K562 (cell line): ENCODE measurements around the gene GABPB1. TPM values are rescaled to one million over a fixed set of nuclear protein-coding genes. Genes with fewer than 3 reads are reported as not detected.

ENCODE experiments used
- ESRRA ChIP-seq: fragments of 450-650 bp; IDR thresholded peaks from 2 replicates; pipeline ENCODE4 v1.6.1; 2014; ENCODE audit warnings: low read depth, mild to moderate bottlenecking, moderate library complexity, borderline replicate concordance
- HDAC8 ChIP-seq: fragments of 450-650 bp; IDR thresholded peaks from 2 replicates; pipeline ENCODE4 v1.6.1; 2016; ENCODE audit warnings: mild to moderate bottlenecking, missing genetic modification characterization, moderate library complexity, missing compliant biosample characterization
- HNRNPUL1 ChIP-seq: fragments of 200-400 bp; formaldehyde crosslinking; IDR thresholded peaks from 2 replicates; pipeline ENCODE4 v1.6.1; 2017; ENCODE audit warnings: low read length
- HOXB6 ChIP-seq: fragments of 250-450 bp; sonication (Bioruptor Pico); IDR thresholded peaks from 2 replicates; pipeline ENCODE4 v1.5.1; 2022; ENCODE audit warnings: mild to moderate bottlenecking, borderline replicate concordance
- MIER1 ChIP-seq: fragments of 450-650 bp; IDR thresholded peaks from 2 replicates; pipeline ENCODE4 v1.6.1; 2016; ENCODE audit warnings: antibody characterized with exemption, mild to moderate bottlenecking, low read depth
- NCOR1 ChIP-seq: fragments of 450-650 bp; IDR thresholded peaks from 2 replicates; pipeline ENCODE4 v1.6.1; 2016; ENCODE audit warnings: mild to moderate bottlenecking, moderate library complexity
- PHF20 ChIP-seq: fragments of 450-650 bp; IDR thresholded peaks from 2 replicates; pipeline ENCODE4 v1.6.1; 2018; ENCODE audit not compliant: partially characterized antibody
- POLR2G ChIP-seq: fragments of 200-400 bp; formaldehyde crosslinking; IDR thresholded peaks from 2 replicates; pipeline ENCODE4 v1.6.1; 2017; ENCODE audit warnings: low read depth, mild to moderate bottlenecking, antibody characterized with exemption, low read length, moderate library complexity
- PRMT5 ChIP-seq: sonication (generic); formaldehyde crosslinking; IDR thresholded peaks from 2 replicates; pipeline ENCODE4 v1.5.0; 2020; ENCODE audit warnings: missing genetic modification reagents
- RBM34 ChIP-seq: fragments of 200-400 bp; formaldehyde crosslinking; IDR thresholded peaks from 2 replicates; pipeline ENCODE4 v1.6.1; 2018; ENCODE audit warnings: low read length, borderline replicate concordance; ENCODE audit not compliant: insufficient read depth
- RHOXF2B ChIP-seq: fragments of 250-450 bp; sonication (Bioruptor Pico); conservative IDR thresholded peaks from 2 replicates; pipeline ENCODE4 v1.5.1; 2021
- RUNX1 ChIP-seq: sonication (generic); IDR thresholded peaks from 2 replicates; pipeline ENCODE4 v1.6.1; 2016; ENCODE audit warnings: antibody characterized with exemption, low read depth
- ZNF274 ChIP-seq: IDR thresholded peaks from 2 replicates; pipeline ENCODE4 v1.6.1; 2011; ENCODE audit warnings: low read depth, mild to moderate bottlenecking, low read length, moderate library complexity, borderline replicate concordance
- ZNF398 ChIP-seq: fragments of 250-450 bp; sonication (Bioruptor Pico); IDR thresholded peaks from 2 replicates; pipeline ENCODE4 v1.8.0; 2021; ENCODE audit warnings: moderate library complexity, mild to moderate bottlenecking, inconsistent platforms
- ZNF699 ChIP-seq: fragments of 250-450 bp; sonication (Bioruptor Pico); IDR thresholded peaks from 2 replicates; pipeline ENCODE4 v1.8.0; 2021; ENCODE audit warnings: mild to moderate bottlenecking, moderate library complexity; ENCODE audit not compliant: insufficient replicate concordance
- polyA plus RNA-seq, 8 experiments: library from polyadenylated mRNA; depleted of rRNA in 4 of 8; stranded (reverse) in 5 of 8; unstranded in 3 of 8; fragments of >200 nt; fragmentation: Nextera tagmentation in 2 of 8; fragmentation: Illumina TruSeq in 1 of 8; extraction: Ambion mirVana in 2 of 8; extraction: Trizol in 1 of 8; gene quantifications; 2 replicates each; pipeline versions ENCODE4 v1.2.1 to v1.2.3, GENCODE V29; 2011 to 2014; ENCODE audit warnings: inconsistent platforms in 1 of 8, missing spikeins in 1 of 8
- total RNA-seq, 7 experiments: library from RNA; depleted of rRNA in 6 of 7; stranded (reverse); fragments of >200 nt in 6 of 7; fragmentation: Illumina TruSeq in 2 of 7; extraction: Trizol in 2 of 7; gene quantifications; 2 replicates each; pipeline versions ENCODE4 v1.2.1 to v1.2.3, GENCODE V29; 2011 to 2021; ENCODE audit warnings: low replicate concordance in 1 of 7

GABPB1 gene
- total and polyA plus RNA-seq, 9 of the 15 experiments (the other 6 are each of a cell fraction or from before 2014, with no cell fraction given) = 11.8 to 42.3 (median 33.2) TPM

- TF ChIP-seq ZNF398 (CRISPR knock-in tag) = no peak
- no peak for TF ChIP-seq ZNF274
- no peak for TF ChIP-seq HDAC8 (tag)
- TF ChIP-seq POLR2G = no peak
- no peak for TF ChIP-seq PHF20
- TF ChIP-seq ESRRA = no peak
- no peak for TF ChIP-seq RUNX1
- TF ChIP-seq HOXB6 (CRISPR knock-in tag) = no peak
- TF ChIP-seq ZNF699 (CRISPR knock-in tag) = no peak
- peak; percentile 10; the same call in 1 of the 2 replicates for TF ChIP-seq NCOR1
- no peak for TF ChIP-seq RHOXF2B (CRISPR knock-in tag)
- no peak for TF ChIP-seq MIER1
- TF ChIP-seq HNRNPUL1 = no peak
- TF ChIP-seq RBM34 = no peak
- TF ChIP-seq PRMT5 (CRISPR knock-in tag) = no peak
Measured at GRCh38 chr15:50256188-50257041, 98.6 kb downstream of the GABPB1 start (continued).
